PFSK-1 (cell line): ENCODE measurements around the gene ZNF580.
A peak's percentile ranks its signal among the peaks of the same experiment; 100 is the strongest.

Experiments
- FOXP2 ChIP-seq: optimal IDR thresholded peaks from 2 replicates; pipeline ENCODE3; 2011; ENCODE audit warnings: borderline replicate concordance, control low read depth, inconsistent platforms; ENCODE audit not compliant: insufficient read depth; ENCODE audit errors: extremely low read length, extremely low read depth
- POLR2AphosphoS5 ChIP-seq: IDR thresholded peaks from 2 replicates; pipeline ENCODE4 v1.6.1; 2012; ENCODE audit warnings: low read depth, mild to moderate bottlenecking, control low read depth, low read length, moderate library complexity
- SIN3A ChIP-seq: IDR thresholded peaks from 2 replicates; pipeline ENCODE4 v1.6.1; 2012; ENCODE audit warnings: mild to moderate bottlenecking, low read length, moderate library complexity, borderline replicate concordance; ENCODE audit not compliant: insufficient read depth
- TAF1 ChIP-seq: IDR thresholded peaks from 2 replicates; pipeline ENCODE4 v1.6.1; 2012; ENCODE audit warnings: low read length, control low read depth, borderline replicate concordance; ENCODE audit not compliant: insufficient read depth
- TF ChIP-seq, protein P1 (sequence below), 2 experiments: IDR thresholded peaks; 2 replicates each; pipeline versions ENCODE4 v1.6.1 to v1.8.0; 2011 to 2012; ENCODE audit warnings: low read depth in 2 of 2, low read length in 2 of 2, control low read depth in 1 of 2, inconsistent platforms in 1 of 2, mild to moderate bottlenecking in 1 of 2, moderate library complexity in 1 of 2; ENCODE audit not compliant: insufficient read depth in 1 of 2

The ZNF580 gene

DNA sequence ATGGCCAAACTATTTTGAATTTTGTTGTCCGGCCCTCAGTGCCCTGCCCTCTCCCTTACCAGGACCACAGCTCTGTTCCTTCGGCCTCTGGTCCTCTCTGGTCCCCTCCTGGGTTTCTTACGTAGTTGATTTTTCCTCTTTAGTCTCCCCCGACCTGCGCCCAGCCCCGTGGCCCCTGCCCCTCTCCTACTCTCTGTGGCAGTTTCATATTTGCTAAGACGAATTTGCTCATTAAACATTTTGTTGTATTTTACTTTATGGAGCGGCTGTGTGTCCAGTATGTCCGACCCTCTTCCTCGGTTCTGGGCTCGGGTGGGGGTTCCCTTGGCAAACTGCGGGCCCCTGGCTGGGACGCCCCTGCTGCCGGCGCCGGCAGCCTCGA, 33.6 kb downstream of the ZNF580 start:
- TF ChIP-seq TAF1, result no peak
- no peak for TF ChIP-seq POLR2AphosphoS5
- TF ChIP-seq, protein P1, sequence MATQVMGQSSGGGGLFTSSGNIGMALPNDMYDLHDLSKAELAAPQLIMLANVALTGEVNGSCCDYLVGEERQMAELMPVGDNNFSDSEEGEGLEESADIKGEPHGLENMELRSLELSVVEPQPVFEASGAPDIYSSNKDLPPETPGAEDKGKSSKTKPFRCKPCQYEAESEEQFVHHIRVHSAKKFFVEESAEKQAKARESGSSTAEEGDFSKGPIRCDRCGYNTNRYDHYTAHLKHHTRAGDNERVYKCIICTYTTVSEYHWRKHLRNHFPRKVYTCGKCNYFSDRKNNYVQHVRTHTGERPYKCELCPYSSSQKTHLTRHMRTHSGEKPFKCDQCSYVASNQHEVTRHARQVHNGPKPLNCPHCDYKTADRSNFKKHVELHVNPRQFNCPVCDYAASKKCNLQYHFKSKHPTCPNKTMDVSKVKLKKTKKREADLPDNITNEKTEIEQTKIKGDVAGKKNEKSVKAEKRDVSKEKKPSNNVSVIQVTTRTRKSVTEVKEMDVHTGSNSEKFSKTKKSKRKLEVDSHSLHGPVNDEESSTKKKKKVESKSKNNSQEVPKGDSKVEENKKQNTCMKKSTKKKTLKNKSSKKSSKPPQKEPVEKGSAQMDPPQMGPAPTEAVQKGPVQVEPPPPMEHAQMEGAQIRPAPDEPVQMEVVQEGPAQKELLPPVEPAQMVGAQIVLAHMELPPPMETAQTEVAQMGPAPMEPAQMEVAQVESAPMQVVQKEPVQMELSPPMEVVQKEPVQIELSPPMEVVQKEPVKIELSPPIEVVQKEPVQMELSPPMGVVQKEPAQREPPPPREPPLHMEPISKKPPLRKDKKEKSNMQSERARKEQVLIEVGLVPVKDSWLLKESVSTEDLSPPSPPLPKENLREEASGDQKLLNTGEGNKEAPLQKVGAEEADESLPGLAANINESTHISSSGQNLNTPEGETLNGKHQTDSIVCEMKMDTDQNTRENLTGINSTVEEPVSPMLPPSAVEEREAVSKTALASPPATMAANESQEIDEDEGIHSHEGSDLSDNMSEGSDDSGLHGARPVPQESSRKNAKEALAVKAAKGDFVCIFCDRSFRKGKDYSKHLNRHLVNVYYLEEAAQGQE (IDR thresholded peaks at IDR 0.05; ENCODE audit: insufficient read depth in 1 of 2, low read depth in 2 of 2, low read length in 2 of 2), result no peak
- no peak for TF ChIP-seq FOXP2
- no peak for TF ChIP-seq SIN3A

DNA sequence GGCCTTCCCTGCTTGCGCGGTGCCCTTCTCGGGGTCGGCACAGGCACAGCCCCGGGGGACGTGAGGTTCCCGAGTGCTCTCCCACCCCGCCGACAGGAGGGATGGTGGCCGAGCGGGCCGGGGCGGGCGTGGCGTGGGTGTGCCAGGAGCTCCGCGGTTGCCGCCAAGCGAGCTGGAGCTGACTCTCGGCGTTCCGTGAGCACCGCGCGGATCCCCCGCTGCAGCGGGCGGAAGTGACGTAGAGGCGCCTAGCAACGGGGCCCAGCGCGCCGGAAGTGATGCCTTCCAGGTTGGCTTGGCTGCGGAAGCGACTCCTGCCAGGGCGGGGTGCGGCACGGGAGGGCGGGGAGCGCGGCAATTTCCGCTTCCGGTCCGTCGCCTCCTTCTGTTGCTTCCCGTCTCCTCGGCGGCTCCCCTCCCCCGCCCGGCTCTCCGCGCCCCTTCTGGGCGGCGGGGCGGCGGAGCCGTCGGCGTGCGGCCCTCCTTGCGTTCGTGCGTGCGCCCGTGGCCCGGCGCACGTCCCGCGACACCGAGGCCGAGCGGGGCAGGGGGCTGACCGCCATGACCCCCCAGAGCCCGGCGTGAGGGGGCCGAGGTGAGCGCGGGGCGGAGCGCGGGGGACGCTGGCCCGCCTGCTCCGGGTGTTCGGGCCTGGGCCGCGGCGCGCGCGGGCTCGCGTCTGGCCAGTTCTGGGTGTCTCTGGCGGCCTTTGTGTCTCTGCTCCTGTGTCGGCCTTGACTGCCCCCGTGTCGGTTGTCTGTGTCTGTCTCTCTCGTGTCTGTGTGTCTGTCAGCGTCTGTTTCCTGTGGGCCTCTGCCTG, 34.2 kb downstream of the ZNF580 start, which contains the start of gene EPN1:
TSS of gene EPN1 (plus strand) at position 386 of the 820 bp plus-strand sequence. CDS start 3,402 bp downstream, outside the sequence.
- TF ChIP-seq, protein P1 (IDR thresholded peaks at IDR 0.05; ENCODE audit: insufficient read depth in 1 of 2, low read depth in 2 of 2, low read length in 2 of 2), result no peak
- TF ChIP-seq FOXP2, result peak; percentile 86
- TF ChIP-seq POLR2AphosphoS5, result peak; percentile 78

DNA sequence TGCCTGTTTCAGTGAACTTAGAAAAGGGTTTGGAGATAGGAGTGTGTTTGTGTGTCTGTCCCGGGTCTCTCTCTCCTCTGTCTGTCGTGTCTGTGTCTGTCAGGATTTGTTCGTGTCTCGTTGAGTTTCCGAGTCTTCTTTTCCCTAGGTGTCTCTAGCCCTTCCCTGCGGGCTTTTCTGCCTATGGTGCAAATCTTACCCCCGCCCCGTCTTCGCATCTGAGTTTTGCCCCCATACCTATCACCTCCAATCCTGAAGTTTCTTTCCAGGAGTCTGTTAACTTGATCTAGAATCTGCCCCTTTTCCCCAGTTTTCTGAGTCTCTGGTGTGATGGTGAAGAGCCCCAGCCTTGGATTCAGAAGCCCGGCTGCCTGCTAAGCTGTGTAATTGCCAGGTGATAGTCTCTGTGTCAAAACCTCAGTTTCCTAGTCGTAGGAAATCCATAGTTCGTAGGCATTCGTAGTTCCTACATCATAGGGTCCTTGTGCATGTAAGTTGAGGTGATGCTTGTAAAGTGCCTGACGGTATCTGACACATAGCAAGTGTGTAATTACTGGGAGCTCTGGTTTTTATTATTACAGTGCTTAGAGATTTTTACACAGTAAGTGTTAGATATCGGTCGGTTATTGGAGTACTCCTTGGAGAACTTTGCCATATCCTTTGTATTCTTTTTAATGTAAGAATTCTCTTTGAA, 35.0 kb downstream of the ZNF580 start:
- TF ChIP-seq POLR2AphosphoS5 (no peak), SIN3A (0 out of 2 replicates have a peak, but pooled peaks have one; percentile 27)

DNA sequence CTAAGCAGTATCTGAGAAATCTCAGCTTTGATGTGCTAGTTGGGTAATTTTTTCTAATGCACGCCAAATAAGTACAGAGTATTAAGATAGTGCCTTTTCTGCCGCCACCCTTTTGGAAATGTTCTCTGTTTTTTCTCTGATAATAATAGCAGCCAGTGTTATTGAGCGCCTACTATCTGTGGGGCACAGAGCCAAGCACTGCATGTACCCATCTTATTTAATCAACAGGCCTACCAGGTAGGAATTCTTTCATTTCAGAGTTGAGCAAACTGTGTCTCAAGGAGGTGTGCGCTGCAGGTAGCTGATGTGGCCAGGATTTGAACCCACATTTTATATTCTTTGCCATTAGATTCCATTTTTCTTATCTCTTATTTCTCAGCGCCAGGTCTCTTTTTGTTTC, 35.6 kb downstream of the ZNF580 start:
- TF ChIP-seq FOXP2 (no peak), TAF1 (no peak), SIN3A (no peak), POLR2AphosphoS5 (no peak)
- TF ChIP-seq, protein P1 (IDR thresholded peaks at IDR 0.05; ENCODE audit: insufficient read depth in 1 of 2, low read depth in 2 of 2, low read length in 2 of 2), result no peak

DNA sequence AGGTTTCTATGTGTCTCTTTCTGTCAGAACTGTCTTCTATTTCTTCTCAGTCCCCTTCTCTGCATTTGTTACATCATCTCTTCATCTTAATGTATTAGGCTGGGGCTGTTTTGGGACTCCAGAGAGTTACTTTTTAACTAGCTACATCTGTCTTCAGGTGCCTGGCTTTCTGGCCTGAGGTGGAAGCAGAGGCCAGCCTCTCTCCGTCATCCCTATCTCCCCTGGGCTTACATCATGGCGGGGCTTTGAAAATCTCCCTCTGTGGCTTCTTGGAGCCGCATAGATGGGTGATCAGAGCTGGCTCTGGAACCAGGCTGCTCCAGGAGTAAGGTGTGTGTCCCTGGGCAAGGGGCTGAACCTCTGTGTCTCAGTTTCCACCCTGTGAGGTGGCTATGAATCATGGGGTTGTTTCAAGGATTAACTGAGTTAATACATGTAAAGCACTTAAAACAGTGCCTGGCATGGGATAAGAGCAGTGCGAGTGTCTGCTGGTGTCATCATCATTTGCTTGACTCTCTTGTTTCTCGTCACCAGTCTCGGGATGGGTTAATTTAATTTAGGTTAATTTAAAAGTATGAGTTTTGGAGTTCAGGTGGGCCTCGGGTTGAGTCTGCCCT, 36.2 kb downstream of the ZNF580 start:
- TF ChIP-seq TAF1 (no peak), POLR2AphosphoS5 (no peak), FOXP2 (no peak), SIN3A (no peak)
- TF ChIP-seq, protein P1 (IDR thresholded peaks at IDR 0.05; ENCODE audit: insufficient read depth in 1 of 2, low read depth in 2 of 2, low read length in 2 of 2), result no peak
